ENCODE results near the gene PPP3R1. TPM values are rescaled to one million over a fixed set of nuclear protein-coding genes. Genes with fewer than 3 reads are reported as not detected.

Gene PPP3R1
- total RNA-seq, 2 experiments from 2014 or later, result 15.1 to 90.3 TPM

- no peaks in the 10 kb centered on the region for H3K9me3 ChIP-seq (ENCODE audit: low read length)
- peaks cover 40% of the 10 kb centered on the region for H4K20me1 ChIP-seq (ENCODE audit: insufficient read depth, low read length)
- no peaks in the 10 kb centered on the region for H3K9me2 ChIP-seq (ENCODE audit: insufficient read depth, low read length)
- intact Hi-C loops (cut with micrococcal nuclease; ENCODE audit: unreplicated experiment), result no loop called here
- POLR2A ChIA-PET, result interaction anchor here (0.5 to 1.1 kb wide), 4 partner anchors 8 to 34 kb away, joined by 3 read pairs; no protein-coding TSS in a partner anchor
- H3K27ac ChIP-seq (ENCODE audit: low read depth, low read length, poor library complexity, severe bottlenecking), result no peak overlapping the region
- CTCF ChIA-PET (ENCODE audit: unreplicated experiment), result no interaction called here
- no peak overlapping the region for H3K4me2 ChIP-seq (ENCODE audit: low read length)
- peaks cover 97% of the 10 kb centered on the region for H3K79me2 ChIP-seq (ENCODE audit: insufficient read depth, low read depth, low read length)
- H3K4me1 ChIP-seq (ENCODE audit: insufficient read depth, low read length, poor library complexity, severe bottlenecking), result peaks cover 9% of the 10 kb centered on the region
- H3K4me3 ChIP-seq (ENCODE audit: low read depth, low read length, poor library complexity, severe bottlenecking), result no peak overlapping the region
- H3K36me3 ChIP-seq (ENCODE audit: insufficient read depth, low read length), result peaks cover 27% of the 10 kb centered on the region; the same call in 1 of the 2 replicates
- no peak for DNase-seq (ENCODE audit: low spot score)
- no TSS peak for BruUV-seq (replicated peaks)
- H2AFZ ChIP-seq (ENCODE audit: low read length), result no peak overlapping the region
- TF ChIP-seq EZH2phosphoT487 (IDR thresholded peaks at IDR 0.05; ENCODE audit: borderline replicate concordance, low read depth, low read length) (no peak), CTCF (conservative IDR thresholded peaks at IDR 0.05; ENCODE audit: low read length) (no peak)
Observed at GRCh38 chr2:68189991-68190784, 62.1 kb downstream of the PPP3R1 start.

- H4K20me1 ChIP-seq (ENCODE audit: insufficient read depth, low read length), result peaks cover 30% of the 10 kb centered on the region
- peaks cover 37% of the 10 kb centered on the region for H3K36me3 ChIP-seq (ENCODE audit: insufficient read depth, low read length)
- H3K27ac ChIP-seq (ENCODE audit: low read depth, low read length, poor library complexity, severe bottlenecking), result no peak overlapping the region
- POLR2A ChIA-PET, result interaction anchor here (0.5 to 1.6 kb wide), 11 partner anchors 13 to 552 kb away, joined by 3 to 8 read pairs (median 4); partner anchors contain the start of gene FBXO48
- H3K9me2 ChIP-seq (ENCODE audit: insufficient read depth, low read length), result no peaks in the 10 kb centered on the region
- intact Hi-C loops (cut with micrococcal nuclease; ENCODE audit: unreplicated experiment), result no loop called here
- H3K4me1 ChIP-seq (ENCODE audit: insufficient read depth, low read length, poor library complexity, severe bottlenecking), result peaks cover 9% of the 10 kb centered on the region
- TF ChIP-seq EZH2phosphoT487 (IDR thresholded peaks at IDR 0.05; ENCODE audit: borderline replicate concordance, low read depth, low read length) (no peak), CTCF (conservative IDR thresholded peaks at IDR 0.05; ENCODE audit: low read length) (no peak)
- H3K4me2 ChIP-seq (ENCODE audit: low read length), result no peak overlapping the region
- CTCF ChIA-PET (ENCODE audit: unreplicated experiment), result no interaction called here
- H3K4me3 ChIP-seq (ENCODE audit: low read depth, low read length, poor library complexity, severe bottlenecking), result no peak overlapping the region
- BruUV-seq (replicated peaks), result no TSS peak
- no peak for DNase-seq (ENCODE audit: low spot score)
- H3K79me2 ChIP-seq (ENCODE audit: insufficient read depth, low read depth, low read length), result peaks cover 83% of the 10 kb centered on the region
- H3K9me3 ChIP-seq (ENCODE audit: low read length), result no peaks in the 10 kb centered on the region
- H2AFZ ChIP-seq (ENCODE audit: low read length), result no peak overlapping the region
Observed at GRCh38 chr2:68188831-68189230, 63.5 kb downstream of the PPP3R1 start.

GRCh38 chr2:68187329-68187728, 65.0 kb downstream of the PPP3R1 start:
- BruUV-seq (replicated peaks), result no TSS peak
- intact Hi-C loops (cut with micrococcal nuclease; ENCODE audit: unreplicated experiment), result no loop called here
- no peaks in the 10 kb centered on the region for H3K9me3 ChIP-seq (ENCODE audit: low read length)
- ChIA-PET CTCF (ENCODE audit: unreplicated experiment) (no interaction called here), POLR2A (interaction anchor here (0.6 kb wide), 2 partner anchors 47 to 583 kb away, joined by 3 read pairs; no protein-coding TSS in a partner anchor)
- H4K20me1 ChIP-seq (ENCODE audit: insufficient read depth, low read length), result peaks cover 23% of the 10 kb centered on the region
- H3K4me1 ChIP-seq (ENCODE audit: insufficient read depth, low read length, poor library complexity, severe bottlenecking), result peaks cover 9% of the 10 kb centered on the region
- TF ChIP-seq CTCF (conservative IDR thresholded peaks at IDR 0.05; ENCODE audit: low read length) (no peak), EZH2phosphoT487 (IDR thresholded peaks at IDR 0.05; ENCODE audit: borderline replicate concordance, low read depth, low read length) (no peak)
- peaks cover 75% of the 10 kb centered on the region for H3K79me2 ChIP-seq (ENCODE audit: insufficient read depth, low read depth, low read length)
- H2AFZ ChIP-seq (ENCODE audit: low read length), result no peak overlapping the region
- H3K9me2 ChIP-seq (ENCODE audit: insufficient read depth, low read length), result no peaks in the 10 kb centered on the region
- H3K4me2 ChIP-seq (ENCODE audit: low read length), result no peak overlapping the region
- no peak overlapping the region for H3K27ac ChIP-seq (ENCODE audit: low read depth, low read length, poor library complexity, severe bottlenecking)
- DNase-seq (ENCODE audit: low spot score), result no peak
- peaks cover 52% of the 10 kb centered on the region for H3K36me3 ChIP-seq (ENCODE audit: insufficient read depth, low read length)
- H3K4me3 ChIP-seq (ENCODE audit: low read depth, low read length, poor library complexity, severe bottlenecking), result no peak overlapping the region
